Suprapubic skin (tissue), 4 donors: ENCODE data around the gene RBMS1.

ENCODE experiments used
- EP300 ChIP-seq: sonication (generic); formaldehyde crosslinking; IDR thresholded peaks from one replicate; pipeline ENCODE4 v1.6.1; 2017; ENCODE audit warnings: antibody characterized with exemption
- POLR2AphosphoS5 ChIP-seq, 3 donors: sonication (generic); formaldehyde crosslinking; IDR thresholded peaks; one replicate each; pipeline ENCODE4 v1.6.1; 2017; ENCODE audit warnings: antibody characterized with exemption in 3 of 3
- TF ChIP-seq, protein P1 (sequence below), 2 donors: fragments of 200-600 bp in 1 of 2; fragments of 450-650 bp in 1 of 2; sonication (generic) in 1 of 2; IDR thresholded peaks; one replicate each; pipeline ENCODE4 v1.5.1; 2016 to 2019; ENCODE audit warnings: antibody characterized with exemption in 2 of 2, mild to moderate bottlenecking in 1 of 2, moderate library complexity in 1 of 2

DNA sequence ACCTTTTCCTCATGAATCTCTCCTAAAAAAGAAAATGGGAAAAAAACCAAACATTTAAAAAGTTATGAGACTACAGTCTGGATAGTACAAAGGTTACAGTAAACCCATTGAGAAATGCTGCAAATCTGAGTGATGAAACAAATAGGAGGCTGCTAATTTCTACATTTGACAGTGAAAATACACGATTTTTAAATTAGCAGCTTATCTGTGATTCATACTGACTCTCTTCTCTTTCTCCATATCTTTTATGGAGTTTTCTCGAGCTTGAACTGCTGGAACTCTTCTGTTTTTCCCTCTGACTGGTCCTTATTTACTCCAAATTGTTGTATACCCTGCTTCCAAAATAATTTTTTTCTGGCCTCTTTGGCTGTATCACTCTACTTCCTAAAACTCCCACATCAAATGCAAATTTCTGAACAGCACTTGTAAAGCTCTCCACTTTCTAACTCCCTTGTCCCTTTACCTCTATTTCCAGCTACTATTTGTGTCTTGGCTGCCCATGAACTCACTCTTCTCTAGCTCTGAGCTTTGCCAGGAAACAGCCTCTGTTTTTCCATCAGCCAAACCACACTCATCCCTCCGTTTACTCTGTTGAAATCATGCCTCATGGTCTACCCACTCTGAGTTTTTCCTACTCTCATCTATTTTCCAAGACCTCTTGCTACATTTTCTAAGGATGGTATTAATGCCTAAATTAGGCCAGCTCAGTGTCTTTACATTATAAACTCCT is 73.7 kb downstream of the RBMS1 start:
- TF ChIP-seq, protein P1, sequence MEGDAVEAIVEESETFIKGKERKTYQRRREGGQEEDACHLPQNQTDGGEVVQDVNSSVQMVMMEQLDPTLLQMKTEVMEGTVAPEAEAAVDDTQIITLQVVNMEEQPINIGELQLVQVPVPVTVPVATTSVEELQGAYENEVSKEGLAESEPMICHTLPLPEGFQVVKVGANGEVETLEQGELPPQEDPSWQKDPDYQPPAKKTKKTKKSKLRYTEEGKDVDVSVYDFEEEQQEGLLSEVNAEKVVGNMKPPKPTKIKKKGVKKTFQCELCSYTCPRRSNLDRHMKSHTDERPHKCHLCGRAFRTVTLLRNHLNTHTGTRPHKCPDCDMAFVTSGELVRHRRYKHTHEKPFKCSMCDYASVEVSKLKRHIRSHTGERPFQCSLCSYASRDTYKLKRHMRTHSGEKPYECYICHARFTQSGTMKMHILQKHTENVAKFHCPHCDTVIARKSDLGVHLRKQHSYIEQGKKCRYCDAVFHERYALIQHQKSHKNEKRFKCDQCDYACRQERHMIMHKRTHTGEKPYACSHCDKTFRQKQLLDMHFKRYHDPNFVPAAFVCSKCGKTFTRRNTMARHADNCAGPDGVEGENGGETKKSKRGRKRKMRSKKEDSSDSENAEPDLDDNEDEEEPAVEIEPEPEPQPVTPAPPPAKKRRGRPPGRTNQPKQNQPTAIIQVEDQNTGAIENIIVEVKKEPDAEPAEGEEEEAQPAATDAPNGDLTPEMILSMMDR (IDR thresholded peaks at IDR 0.05) = no peak
- no peak for TF ChIP-seq POLR2AphosphoS5 (IDR thresholded peaks at IDR 0.05)
- TF ChIP-seq EP300 = no peak
